Measurements from ENCODE around the gene UPP2.

DNA sequence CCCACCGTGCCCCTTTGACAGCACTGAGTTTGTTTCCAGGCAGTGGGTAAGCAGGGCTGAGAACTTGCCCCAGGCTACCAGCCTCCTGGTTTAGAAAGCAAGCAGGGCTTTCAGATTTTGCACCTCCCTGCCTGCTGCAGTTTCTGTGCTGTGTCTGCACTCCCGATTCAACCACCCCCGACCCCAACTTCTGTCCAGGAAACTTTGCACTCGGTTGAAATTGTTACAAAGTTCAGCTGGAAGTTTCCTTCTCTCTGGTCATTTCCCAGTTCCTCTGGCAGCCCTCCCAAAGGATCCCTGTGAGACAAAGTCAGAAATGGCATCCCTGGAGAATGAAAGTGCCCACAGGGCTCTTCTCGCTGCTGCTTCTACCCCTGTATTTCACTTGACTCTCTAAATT is 12.4 kb upstream of the UPP2 start:
- TF ChIP-seq, protein P1, sequence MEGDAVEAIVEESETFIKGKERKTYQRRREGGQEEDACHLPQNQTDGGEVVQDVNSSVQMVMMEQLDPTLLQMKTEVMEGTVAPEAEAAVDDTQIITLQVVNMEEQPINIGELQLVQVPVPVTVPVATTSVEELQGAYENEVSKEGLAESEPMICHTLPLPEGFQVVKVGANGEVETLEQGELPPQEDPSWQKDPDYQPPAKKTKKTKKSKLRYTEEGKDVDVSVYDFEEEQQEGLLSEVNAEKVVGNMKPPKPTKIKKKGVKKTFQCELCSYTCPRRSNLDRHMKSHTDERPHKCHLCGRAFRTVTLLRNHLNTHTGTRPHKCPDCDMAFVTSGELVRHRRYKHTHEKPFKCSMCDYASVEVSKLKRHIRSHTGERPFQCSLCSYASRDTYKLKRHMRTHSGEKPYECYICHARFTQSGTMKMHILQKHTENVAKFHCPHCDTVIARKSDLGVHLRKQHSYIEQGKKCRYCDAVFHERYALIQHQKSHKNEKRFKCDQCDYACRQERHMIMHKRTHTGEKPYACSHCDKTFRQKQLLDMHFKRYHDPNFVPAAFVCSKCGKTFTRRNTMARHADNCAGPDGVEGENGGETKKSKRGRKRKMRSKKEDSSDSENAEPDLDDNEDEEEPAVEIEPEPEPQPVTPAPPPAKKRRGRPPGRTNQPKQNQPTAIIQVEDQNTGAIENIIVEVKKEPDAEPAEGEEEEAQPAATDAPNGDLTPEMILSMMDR (IDR thresholded peaks at IDR 0.05): no peak
- TF ChIP-seq POLR2A (IDR thresholded peaks at IDR 0.05): no peak

Measured in Peyer's patch (tissue), 4 donors.